Ascending aorta (tissue), 2 donors: ENCODE data around the gene YKT6. TPM values are rescaled to one million over a fixed set of nuclear protein-coding genes. Genes with fewer than 3 reads are reported as not detected.

Source experiments
- DNase-seq, 2 donors: peaks; one replicate each; pipeline ENCODE4 v3.0.0-alpha.2; 2019; ENCODE audit warnings: low spot score in 2 of 2
- H3K27ac ChIP-seq, 2 donors: fragments of 200-600 bp; sonication (generic); one replicate each; pipeline ENCODE4 v1.5.1; 2016 to 2017; ENCODE audit warnings: mild to moderate bottlenecking in 1 of 2
- H3K27me3 ChIP-seq: fragments of 200-600 bp; sonication (generic); one replicate; pipeline ENCODE4 v1.5.1; 2017
- H3K36me3 ChIP-seq, 2 donors: fragments of 200-600 bp; sonication (generic); one replicate each; pipeline ENCODE4 v1.5.1; 2016
- H3K4me1 ChIP-seq, 2 donors: fragments of 200-600 bp; sonication (generic); one replicate each; pipeline ENCODE4 v1.5.1; 2016 to 2017; ENCODE audit warnings: mild to moderate bottlenecking in 1 of 2
- H3K4me3 ChIP-seq, 2 donors: fragments of 200-600 bp; sonication (generic); one replicate each; pipeline ENCODE4 v1.5.1; 2016 to 2017; ENCODE audit warnings: mild to moderate bottlenecking in 1 of 2
- H3K9me3 ChIP-seq, 2 donors: fragments of 200-600 bp; sonication (generic); one replicate each; pipeline ENCODE4 v1.5.1; 2016
- CTCF ChIP-seq, 3 experiments: fragments of 200-600 bp in 2 of 3; fragments of 450-650 bp in 1 of 3; sonication (generic) in 2 of 3; IDR thresholded peaks; one replicate each; pipeline ENCODE4 v1.5.1; 2016 to 2019; ENCODE audit warnings: antibody characterized with exemption in 3 of 3, mild to moderate bottlenecking in 1 of 3, moderate library complexity in 1 of 3
- intact Hi-C: fragments of 100-400 bp; cut with DNase I; formaldehyde crosslinking; loops from one replicate; pipeline ENCODE4 v1.15.1; 2023
- total RNA-seq: library from RNA; depleted of rRNA; stranded (reverse); fragments of >200 nt; gene quantifications from one replicate; pipeline ENCODE4 v1.1.0, GENCODE V29; 2016

Gene YKT6
- total RNA-seq, 1 donor from 2014 or later = 40.1 TPM

GRCh38 chr7:44227911-44228310 is 27.1 kb downstream of the YKT6 start:
- no peaks in the 10 kb centered on the region for H3K36me3 ChIP-seq
- TF ChIP-seq CTCF (IDR thresholded peaks at IDR 0.05) = no peak
- intact Hi-C loops = no loop called here
- no peak overlapping the region for H3K27ac ChIP-seq
- H3K4me1 ChIP-seq = no peaks in the 10 kb centered on the region
- no peak overlapping the region for H3K4me3 ChIP-seq
- H3K27me3 ChIP-seq = no peaks in the 10 kb centered on the region
- H3K9me3 ChIP-seq = no peaks in the 10 kb centered on the region
- no peak for DNase-seq

- intact Hi-C loops = no loop called here
- no peaks in the 10 kb centered on the region for H3K9me3 ChIP-seq
- no peaks in the 10 kb centered on the region for H3K36me3 ChIP-seq
- DNase-seq = no peak
- no peak for TF ChIP-seq CTCF (IDR thresholded peaks at IDR 0.05)
- H3K4me3 ChIP-seq = no peak overlapping the region
- H3K27me3 ChIP-seq = no peaks in the 10 kb centered on the region
- no peaks in the 10 kb centered on the region for H3K4me1 ChIP-seq
- H3K27ac ChIP-seq = no peak overlapping the region
Observed at GRCh38 chr7:44228571-44229350, 28.0 kb downstream of the YKT6 start.

GRCh38 chr7:44229546-44230105 is 28.8 kb downstream of the YKT6 start:
- intact Hi-C loops = no loop called here
- H3K4me3 ChIP-seq = no peak overlapping the region
- H3K27ac ChIP-seq = no peak overlapping the region
- no peaks in the 10 kb centered on the region for H3K27me3 ChIP-seq
- no peaks in the 10 kb centered on the region for H3K36me3 ChIP-seq
- H3K9me3 ChIP-seq = no peaks in the 10 kb centered on the region
- TF ChIP-seq CTCF (IDR thresholded peaks at IDR 0.05) = no peak
- no peaks in the 10 kb centered on the region for H3K4me1 ChIP-seq
- DNase-seq = no peak

- H3K4me1 ChIP-seq = no peaks in the 10 kb centered on the region
- H3K9me3 ChIP-seq = no peaks in the 10 kb centered on the region
- H3K27me3 ChIP-seq = no peaks in the 10 kb centered on the region
- H3K36me3 ChIP-seq = no peaks in the 10 kb centered on the region
- no peak for DNase-seq
- intact Hi-C loops = no loop called here
- no peak for TF ChIP-seq CTCF (IDR thresholded peaks at IDR 0.05)
- no peak overlapping the region for H3K27ac ChIP-seq
- no peak overlapping the region for H3K4me3 ChIP-seq
Observed at GRCh38 chr7:44230286-44230685, 29.5 kb downstream of the YKT6 start.

- Histone ChIP-seq H3K4me1 (no peaks in the 10 kb centered on the region), H3K27ac (no peak overlapping the region), H3K36me3 (no peaks in the 10 kb centered on the region), H3K27me3 (no peaks in the 10 kb centered on the region), H3K9me3 (no peaks in the 10 kb centered on the region), H3K4me3 (no peak overlapping the region)
- DNase-seq = no peak
- intact Hi-C loops = no loop called here
- TF ChIP-seq CTCF (IDR thresholded peaks at IDR 0.05) = no peak
Observed at GRCh38 chr7:44231088-44231487, 30.3 kb downstream of the YKT6 start.
